NCI-H226 (cell line): ENCODE measurements around the gene TSTD2.

Experiments used
- DNase-seq: peaks from one replicate; pipeline ENCODE4 v3.0.0-alpha.2; 2015

Gene TSTD2

DNA sequence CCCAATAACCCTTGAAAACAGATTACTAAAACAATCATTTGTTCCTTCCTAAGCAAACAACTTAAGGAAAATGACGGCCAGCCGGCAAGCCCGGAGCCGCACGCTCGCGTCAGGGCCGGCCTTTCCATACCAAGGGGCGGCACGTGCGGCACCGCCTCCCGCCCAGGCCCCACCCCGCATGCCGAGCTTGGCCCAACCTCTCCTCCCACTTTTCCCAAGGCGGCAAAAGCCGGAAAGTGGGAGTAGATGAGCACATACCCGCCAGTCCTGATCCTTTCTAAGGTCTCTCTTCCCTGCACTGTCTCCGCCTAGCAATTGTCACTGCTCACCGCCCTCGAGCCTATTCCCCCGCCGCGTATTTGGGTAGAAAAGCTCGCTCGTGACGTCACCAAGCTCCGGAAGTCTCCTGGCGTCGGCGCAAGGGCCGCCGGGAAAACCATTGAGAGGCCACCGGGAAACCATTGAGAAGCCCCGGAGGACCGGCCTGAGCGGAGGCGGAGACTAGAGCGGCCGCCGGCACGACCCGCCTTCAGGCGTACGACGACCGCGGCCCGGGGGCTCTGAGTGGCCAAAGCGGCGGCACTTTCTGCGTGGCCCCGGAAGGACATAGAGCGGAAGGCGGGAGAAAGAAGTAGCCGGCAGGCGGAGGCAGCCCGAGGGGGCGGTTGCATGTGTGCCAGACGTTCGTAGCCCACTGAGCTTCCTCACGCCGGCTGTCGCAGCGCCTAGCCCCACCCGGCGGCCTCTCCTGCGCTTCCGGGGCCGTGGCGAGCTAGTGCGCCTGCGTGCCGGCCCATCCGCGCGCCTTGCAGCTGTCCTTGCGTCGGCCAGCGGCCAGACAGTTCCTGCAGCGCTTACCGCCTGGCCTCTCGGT lies at the start of gene TSTD2, which contains the start of gene NCBP1:
TSTD2 (minus strand) TSS at position 384 of the 874 bp plus-strand sequence. CDS start 5,806 bp downstream, outside the sequence.
NCBP1 (plus strand) TSS at position 837 of the 874 bp plus-strand sequence. CDS start 61 bp downstream, outside the sequence.
- DNase-seq = peak; percentile 97

DNA sequence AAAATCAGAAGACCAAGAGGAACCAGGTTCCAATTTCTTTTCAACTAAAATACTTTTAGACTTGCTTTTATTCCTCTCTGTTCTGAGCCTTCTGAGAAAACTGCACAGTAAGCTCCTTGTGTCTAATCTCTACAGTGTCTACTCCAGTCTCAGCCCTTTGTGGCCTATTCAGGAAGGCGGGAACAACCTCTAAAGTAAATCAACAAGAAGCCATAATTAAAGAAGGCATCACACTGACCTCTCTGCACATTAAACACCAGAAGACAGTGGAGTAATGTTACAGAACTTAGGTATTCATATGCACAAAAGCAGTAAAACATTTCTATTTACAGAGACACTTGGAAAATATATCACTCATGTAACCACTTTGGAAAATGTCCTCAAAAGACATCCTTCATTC lies 49.1 kb upstream of the TSTD2 start:
- no peak for DNase-seq

DNA sequence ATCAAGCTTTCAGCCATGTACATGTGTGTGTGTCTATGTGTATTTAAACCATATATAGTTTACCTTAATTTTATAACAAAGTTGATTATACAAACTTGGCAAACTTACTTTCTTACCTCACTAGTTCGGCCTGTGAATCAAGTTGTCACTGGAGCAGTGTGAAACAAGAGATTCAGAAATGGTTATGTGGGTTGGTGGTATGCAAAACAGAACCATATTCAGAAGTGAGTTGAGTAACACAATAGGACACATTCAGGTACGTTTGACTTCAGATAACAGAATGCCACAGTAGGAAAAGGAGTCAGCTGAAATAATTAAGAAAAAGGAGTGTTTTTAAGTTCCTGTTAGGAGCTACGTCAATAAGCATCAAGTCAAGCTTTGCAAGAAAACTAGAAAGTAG lies 42.5 kb upstream of the TSTD2 start:
- no peak for DNase-seq

DNA sequence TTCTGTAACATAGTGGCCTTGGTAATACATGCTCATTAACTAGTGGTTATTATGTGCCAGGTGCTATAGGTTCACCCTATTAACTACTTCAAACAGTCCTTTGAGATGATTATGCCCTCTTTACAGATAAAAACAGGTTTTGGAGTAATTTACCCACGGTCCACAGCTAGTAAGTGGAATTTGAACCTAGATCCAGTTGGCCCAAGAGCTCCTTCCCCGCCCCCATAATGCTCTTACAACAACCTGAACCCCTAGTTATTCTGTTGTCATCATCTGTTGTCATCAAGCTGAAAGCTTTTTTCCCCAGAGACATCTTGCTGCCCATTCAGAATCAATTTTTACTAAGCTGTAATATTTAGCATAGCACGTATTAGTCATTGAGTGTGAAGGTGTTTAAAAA lies 40.8 kb upstream of the TSTD2 start:
- no peak for DNase-seq

DNA sequence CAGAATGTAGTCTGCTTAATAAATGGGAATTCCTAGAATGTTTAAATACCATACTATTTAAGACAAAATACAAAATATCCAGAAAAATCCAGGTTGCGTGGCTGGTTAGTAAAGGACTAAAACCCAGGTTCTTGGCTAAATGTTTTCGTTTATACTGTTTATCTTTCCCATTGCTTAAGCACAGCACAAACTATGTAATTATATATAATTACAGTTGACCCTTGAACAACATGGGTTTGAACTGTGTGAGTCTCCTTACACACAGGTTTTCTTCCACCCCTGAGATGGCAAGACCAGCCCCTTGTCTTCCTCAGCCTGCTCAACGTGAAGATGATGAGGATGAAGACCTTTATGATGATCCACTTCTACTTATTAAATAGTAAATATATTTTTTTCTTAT lies 39.2 kb upstream of the TSTD2 start:
- no peak for DNase-seq

DNA sequence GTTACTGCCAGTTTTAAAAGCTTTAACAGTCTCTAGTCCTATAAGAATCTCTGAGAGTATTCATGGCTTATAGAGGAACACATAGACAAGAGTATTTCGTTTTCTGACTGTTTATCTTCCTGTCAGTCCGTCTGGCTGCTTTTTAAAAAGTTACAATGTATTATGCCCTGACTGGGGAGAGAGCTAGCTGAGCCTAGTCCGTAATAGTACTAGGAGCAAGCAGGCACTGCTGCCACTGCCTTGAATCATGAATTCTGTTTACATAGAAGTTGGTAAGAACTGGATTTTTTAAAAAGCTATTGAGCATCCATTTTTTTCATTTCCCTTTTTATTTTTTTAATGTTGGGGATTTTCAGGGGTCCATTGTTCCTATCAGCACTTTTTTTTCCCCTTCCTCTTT lies 37.4 kb upstream of the TSTD2 start:
- no peak for DNase-seq

DNA sequence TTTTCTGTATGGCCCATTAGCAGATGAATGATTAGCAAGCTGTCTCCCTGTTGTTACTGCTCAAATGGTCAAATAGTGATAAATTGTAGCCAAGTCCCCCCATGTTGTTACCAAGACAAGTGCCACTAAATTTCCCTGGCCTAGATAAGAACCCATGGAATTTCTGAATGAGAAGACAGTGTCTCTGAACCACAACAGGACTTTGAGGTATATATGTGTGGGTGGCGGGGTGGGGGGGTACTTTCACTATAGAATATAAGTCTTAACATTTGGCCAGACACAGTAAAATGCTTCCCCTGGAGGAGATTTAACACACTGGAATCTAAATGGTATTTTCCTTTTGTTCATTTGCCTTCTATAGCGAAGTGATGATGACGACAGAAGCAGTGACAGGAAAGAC lies 35.3 kb upstream of the TSTD2 start:
- DNase-seq = no peak

DNA sequence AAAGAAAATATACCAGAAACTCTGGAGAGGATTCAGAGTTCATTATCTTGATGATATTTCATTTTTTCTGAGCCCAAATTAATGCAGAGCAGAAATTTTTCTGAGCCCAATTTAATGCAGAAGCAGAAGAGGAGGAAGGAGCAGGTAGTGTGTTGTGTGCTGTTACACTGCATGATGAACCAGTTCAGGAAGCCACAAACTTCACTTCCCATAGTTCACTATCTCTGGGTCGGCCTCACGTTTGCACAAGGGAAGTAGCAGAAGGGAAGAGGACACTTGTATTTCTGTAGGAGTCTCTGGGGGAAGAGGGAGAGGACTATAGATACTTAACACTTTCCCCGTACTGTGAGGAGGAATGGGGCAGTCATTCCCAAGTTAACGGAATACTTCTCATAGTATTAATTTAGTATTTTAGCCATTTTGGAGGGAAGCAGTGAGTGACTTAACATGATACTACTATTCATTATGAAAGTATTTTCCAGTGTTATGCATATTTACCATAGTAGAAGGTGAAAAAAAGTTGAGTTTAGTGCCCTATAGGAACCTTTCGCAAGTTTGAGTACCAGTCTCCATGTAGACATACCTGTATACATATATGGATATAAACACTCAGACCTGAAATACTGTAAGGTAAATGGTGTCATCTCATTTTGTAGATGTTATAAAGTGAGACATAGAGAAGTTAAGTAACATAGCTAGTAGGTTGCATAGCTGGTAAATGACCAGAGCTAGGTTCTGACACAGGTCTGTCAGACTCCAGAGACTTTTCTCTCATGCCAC lies 33.9 kb upstream of the TSTD2 start:
- no peak for DNase-seq

DNA sequence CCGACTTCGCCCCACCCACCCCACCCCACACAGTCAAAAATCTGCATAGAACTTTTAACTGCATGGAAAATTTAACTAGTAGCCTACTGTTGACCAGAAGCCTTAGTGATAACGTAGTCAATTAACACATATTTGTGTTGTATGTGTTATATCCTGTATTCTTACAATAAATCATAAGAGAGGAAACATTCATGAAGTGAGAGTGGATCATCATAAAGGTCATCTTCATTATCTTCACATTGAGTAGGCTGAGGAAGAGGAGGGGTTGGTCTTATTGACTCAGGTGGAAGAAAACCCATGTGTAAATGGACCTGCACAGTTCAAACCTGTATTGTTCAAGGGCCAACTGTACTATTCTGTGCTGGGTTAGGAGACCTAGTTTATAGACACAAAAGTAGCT lies 32.6 kb upstream of the TSTD2 start:
- no peak for DNase-seq

DNA sequence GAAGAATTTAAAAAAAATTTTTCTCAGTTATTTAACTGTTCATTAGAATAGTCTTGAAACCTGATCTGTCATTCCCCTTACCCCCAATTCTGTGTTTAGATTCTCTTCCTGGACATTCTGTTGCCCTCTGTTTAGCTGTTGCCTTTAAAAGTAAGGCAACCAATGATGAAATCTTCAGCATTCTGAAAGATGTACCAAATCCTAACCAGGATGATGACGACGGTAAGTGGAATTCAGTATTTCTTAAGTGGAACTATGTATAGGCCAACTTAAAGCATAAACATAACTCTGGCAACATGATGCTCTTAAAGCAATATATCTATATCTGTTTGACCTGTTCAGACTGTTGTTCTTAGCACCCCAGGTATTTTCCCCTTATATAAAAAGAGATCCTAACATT lies 27.7 kb upstream of the TSTD2 start:
- DNase-seq = no peak

DNA sequence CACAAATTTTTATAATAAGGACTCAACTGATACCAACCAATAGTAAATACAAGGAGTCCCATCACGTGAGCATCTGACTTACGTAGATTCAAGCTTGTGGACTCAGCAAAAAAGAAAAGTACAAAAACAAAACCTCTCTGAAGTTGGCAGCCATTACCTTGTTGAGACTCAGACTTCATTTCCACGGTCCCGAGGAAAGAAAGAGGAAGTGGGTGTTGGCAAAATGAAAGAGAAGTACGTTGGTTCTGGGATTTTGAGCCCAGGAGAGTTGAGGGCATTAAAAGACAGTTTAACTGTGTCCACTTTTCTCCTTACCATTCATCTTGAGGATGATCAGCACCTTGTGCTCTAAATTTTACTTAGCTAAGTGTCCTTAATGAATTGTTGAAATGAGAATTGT lies 27.2 kb upstream of the TSTD2 start:
- no peak for DNase-seq

DNA sequence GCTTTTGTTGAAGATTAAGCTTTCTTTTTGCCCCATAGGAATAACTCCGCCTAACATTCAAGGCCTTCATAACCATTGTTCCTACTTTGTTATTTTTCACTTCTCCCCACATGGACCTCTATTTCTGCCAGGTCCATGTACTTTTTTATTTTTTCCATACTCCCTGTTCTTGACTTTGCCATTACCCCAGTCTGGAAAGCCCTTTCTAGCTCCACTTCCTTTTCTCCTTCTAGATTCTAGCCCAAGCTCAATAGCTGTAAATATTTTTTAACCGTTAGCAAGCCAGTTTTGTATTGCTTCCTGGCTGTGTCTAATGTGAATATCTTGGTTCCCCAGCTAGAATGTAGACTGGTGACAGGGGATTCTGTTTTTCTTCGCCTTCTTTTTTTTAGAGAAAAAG lies 26.6 kb upstream of the TSTD2 start:
- no peak for DNase-seq

DNA sequence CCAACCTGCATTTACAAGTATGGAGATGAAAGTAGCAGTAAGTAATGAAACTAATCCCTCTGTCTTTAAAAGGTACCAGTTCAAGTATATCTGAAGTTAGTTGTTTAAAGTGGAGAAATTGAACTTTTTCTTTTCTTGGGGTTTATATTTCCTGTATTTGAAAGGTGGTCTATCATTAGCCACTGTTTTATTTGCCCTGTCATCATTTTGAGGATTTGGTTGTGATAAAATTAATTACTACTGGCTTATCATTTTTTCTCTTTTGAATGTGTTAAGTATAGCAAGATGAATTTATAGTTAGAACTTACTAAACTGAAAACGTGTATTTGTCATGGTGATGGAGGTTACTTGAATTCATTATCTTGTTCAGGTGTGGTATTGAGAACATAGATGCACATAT lies 25.5 kb upstream of the TSTD2 start:
- DNase-seq = no peak

DNA sequence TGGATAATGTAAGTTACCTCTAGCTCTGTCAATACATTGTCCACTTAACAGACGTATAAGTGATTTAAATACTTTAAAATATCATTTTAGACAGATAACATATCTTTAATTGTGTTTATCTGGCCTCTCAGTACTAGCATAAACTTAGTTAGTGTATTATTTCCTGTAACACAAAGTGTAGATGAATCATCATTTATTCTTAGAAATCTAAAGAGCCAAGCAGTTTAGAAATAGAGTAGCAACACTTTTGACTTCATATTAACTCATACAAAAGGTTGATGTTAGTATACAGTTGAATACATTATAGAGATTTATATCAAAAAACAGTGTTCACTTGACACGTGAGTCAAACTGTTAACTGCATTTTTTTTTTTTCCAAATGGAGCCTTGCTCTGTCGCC lies 18.5 kb upstream of the TSTD2 start:
- DNase-seq = no peak

DNA sequence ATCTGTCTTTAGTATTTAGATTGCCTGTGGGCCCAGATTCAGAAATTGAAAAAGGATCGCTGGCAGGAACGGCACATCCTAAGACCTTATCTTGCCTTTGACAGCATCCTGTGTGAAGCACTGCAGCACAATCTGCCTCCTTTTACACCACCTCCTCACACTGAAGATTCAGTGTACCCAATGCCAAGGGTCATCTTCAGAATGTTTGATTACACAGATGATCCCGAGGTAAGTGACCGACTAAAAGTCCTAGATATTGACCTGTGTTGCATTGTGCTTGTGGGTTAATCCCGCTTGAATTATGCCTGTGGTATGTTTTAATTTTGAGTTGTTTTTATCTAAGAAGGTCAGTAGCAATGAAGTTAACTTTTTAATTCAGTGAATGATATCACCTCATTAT lies 14.8 kb upstream of the TSTD2 start:
- no peak for DNase-seq

DNA sequence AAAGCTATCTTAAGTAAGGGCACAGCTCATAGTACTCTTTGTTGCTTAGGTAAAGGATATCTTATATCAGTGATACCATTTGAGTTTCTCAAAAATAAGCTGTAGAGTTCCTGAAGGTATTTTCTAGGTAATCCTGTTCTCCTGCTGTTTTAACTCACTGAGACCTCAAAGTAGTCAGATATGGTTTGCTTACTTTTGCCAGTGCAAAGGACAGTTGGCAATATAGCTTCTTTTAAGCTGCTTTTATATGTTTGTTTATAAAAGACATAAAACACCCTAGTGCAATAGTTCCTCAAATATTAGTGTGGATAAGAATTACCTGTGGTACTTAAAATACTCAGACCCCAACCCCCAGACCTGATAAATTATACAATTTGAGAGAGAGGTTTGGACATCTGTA lies 12.6 kb upstream of the TSTD2 start:
- no peak for DNase-seq

DNA sequence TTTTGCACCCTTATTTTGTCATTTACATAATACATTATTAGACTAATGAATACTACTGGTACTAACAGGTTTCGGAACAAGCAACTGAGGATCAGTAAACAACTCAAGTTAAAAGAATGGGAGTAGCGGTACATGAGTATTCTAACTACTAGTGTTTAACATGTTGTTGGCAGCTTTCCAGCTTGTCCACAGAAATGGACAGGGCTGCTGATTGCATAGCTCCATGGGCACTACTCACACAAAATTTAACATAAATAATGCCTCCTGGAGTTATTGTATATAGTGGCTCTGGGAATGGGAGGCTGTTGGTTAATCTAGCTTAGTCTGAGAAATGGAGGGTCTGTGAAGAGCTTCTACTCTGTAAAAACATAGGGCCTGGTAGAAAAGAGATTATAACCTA lies 7.2 kb upstream of the TSTD2 start:
- DNase-seq = no peak

DNA sequence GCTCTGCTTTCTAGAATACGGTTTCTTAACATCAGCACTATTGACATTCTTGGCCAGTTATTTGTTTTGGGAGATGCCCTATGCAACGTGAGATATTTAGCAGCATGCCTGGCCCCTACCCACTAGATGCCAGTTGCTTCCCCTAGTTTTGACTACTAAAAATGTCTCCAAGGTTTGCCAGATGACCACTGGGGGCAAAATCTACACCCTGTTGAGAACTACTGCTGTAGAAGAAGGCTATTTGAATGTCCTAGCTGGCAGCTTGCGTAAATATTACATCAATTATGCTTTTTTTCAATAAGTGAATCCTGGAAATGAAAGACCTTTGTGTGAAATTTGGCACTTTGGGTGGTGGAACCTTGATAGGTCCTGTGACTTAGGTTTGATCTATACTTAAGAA lies 5.5 kb upstream of the TSTD2 start:
- no peak for DNase-seq

DNA sequence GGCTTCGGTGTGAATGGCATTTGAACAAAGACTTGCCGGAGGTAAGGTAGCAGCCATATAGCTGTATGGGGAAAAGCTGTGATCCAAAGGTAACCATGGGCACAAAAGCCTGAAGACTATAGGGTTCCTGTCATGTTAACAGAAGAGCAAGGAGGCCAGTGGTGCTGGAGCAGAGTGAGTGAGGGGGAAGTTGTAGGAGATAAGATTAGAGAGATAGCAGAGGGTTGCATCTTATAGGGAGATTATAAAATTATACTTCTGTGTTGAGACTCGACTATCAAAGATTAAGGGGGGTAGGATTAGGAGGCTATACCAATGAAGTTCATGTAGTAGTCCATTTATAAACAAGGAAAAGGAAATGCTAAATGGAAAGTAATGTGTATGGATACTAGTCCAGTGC lies 3.7 kb upstream of the TSTD2 start:
- no peak for DNase-seq

DNA sequence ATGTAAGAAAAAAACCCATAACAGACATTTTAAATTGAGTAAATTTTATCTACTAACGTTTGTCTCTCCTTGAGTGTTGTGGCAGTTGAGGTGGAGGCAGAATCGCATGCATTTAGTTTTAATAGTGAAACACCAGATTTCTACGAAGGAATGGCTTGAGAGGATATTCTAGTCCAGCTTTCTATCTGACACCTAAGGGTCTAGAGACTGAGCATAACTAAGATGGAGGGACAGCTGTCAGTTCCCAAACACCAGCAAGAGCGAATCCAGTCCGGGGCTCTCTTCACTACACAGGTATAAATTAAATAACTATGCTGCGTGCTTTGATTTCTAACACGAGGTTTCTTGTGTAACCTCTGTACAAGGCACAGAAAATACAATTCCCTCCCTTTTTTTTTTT lies 1.9 kb upstream of the TSTD2 start:
- no peak for DNase-seq

DNA sequence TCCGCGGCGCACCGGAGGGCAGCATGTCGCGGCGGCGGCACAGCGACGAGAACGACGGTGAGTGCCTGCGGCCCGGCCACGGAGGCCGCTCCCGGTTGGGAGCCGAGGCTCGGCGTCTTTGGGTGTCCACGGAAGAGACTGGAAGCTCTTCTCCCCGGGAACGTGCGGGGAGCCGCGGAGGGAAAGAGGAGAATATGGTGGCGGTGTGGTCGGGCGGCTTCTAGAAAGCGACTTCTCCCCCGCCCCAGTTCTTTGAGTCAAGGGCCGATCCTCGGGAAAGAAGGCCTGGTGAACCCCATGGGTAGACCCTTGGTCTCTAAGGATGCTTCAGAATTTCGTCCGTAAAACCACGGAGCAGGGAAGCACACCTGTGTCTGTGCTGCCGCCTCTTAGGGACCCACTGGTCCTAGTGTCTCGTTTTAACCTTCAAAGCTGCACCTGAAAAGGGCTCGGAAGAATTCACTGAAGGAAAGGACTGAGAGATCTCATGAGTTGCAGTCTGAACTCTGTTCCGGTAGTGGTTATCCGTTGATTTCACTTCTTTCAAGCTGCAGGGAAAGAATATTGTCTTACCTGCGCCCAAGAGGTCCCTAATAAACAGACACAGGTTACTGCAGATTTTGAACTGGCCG lies 807 bp upstream of the TSTD2 start:
- DNase-seq = no peak

DNA sequence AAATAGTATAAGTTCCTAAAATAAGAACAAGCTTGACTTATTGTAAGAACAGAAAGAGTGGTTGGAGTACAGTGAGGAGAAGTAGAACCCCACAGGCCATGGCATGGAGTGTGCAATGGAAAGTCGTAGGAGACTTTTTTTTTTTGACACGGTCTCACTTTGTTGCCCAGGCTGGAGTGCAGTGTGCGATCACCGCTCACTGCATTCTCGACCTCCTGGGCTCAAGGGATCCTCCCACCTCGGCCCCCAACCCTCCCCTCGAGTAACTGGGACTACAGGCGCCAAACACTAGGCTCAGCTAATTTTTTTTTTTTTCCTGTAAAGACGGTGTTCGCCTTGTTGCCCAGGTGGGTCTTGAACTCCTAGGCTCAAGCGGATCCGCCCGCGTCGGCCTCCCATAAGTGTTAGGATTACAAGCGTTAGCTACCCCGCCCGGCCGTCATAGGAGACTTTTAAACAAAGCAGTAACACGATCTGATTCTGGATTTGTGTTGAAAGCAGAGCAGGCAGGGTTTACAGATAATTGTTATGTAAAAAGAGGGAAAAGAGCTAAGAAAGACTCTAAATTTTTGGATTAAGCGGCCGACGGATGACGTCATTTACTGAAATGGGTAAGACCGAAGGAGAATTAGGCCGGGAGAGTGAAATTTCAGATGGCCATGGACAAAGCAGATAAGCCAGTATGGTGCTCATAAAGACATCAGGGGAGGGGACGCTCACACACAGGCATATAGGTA lies 752 bp downstream of the TSTD2 start:
- DNase-seq = peak; percentile 12

DNA sequence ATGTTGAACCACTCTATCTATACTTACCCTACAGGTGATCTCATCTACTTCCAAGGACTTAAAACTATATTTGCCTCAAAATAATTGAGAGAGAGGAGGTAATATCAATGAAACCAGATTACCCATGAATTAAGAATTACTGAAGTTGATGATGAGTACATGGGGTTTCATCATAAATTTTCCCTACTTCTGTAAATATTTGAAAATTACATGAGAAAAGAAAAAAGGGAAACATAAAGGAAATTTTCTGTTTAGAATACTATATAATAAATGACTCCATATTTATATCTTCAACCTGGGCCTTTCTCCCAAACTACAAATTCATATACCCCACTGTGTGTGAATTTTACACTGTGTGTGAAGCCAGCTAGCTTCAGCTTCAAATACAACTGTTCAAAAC lies 2.6 kb downstream of the TSTD2 start:
- no peak for DNase-seq
